Panc1 (cell line): Measurements from ENCODE around the gene NELL2. TPM values are rescaled to one million over a fixed set of nuclear protein-coding genes. Genes with fewer than 3 reads are reported as not detected.

Experiments
- ATAC-seq: fragments of 200-7000 bp; cut with Tn5 transposase; 2 replicates; pipeline ENCODE4 v1.9.1; 2020; ENCODE audit warnings: mild to moderate bottlenecking, moderate library complexity
- BruUV-seq: library from RNA; stranded (reverse); fragments of 400-500 nt; replicated peaks from 2 replicates; lab custom pipeline; 2021; lab: Mats Ljungman, UMichigan
- CTCF ChIA-PET: fragments of 300-600 bp; sonication (Branson Sonifier 250); formaldehyde crosslinking; loops from one replicate; lab custom pipeline; 2022; ENCODE audit warnings: antibody characterized with exemption; lab: Charles Lee
- POLR2A ChIA-PET: fragments of 300-600 bp; sonication (Branson Sonifier 250); formaldehyde crosslinking; loops from one replicate; lab custom pipeline; 2022; ENCODE audit warnings: antibody characterized with exemption; lab: Charles Lee
- DNase-seq: peaks from one replicate; pipeline ENCODE4 v3.0.0-alpha.2; 2010; ENCODE audit warnings: low read depth, low spot score
- H3K27ac ChIP-seq: 2 replicates; pipeline ENCODE4 v1.5.1; 2011; ENCODE audit warnings: mild to moderate bottlenecking, low read length, inconsistent platforms
- H3K27me3 ChIP-seq: fragments of 200-500 bp; sonication (Bioruptor generic); 2 replicates; pipeline ENCODE4 v1.6.0; 2014; ENCODE audit warnings: low read length, inconsistent platforms; ENCODE audit not compliant: control insufficient read depth, insufficient read depth
- H3K36me3 ChIP-seq: fragments of 200-500 bp; sonication (Bioruptor generic); 2 replicates; pipeline ENCODE4 v1.5.1; 2014; ENCODE audit warnings: inconsistent platforms, mild to moderate bottlenecking, low read length, moderate library complexity; ENCODE audit not compliant: control insufficient read depth, insufficient read depth
- H3K4me1 ChIP-seq: 2 replicates; pipeline ENCODE4 v1.5.1; 2011; ENCODE audit warnings: inconsistent platforms, mild to moderate bottlenecking, low read length, moderate library complexity; ENCODE audit not compliant: control insufficient read depth, insufficient read depth
- H3K4me3 ChIP-seq, 2 experiments: 2 replicates each; pipeline ENCODE4 v1.5.1; 2011 to 2012; ENCODE audit warnings: low read depth in 2 of 2, low read length in 2 of 2, mild to moderate bottlenecking in 2 of 2, inconsistent platforms in 1 of 2, moderate library complexity in 1 of 2
- H3K9me3 ChIP-seq: fragments of 200-500 bp; sonication (Bioruptor generic); 2 replicates; pipeline ENCODE4 v1.5.1; 2014; ENCODE audit warnings: low read depth, mild to moderate bottlenecking, inconsistent platforms, low read length, moderate library complexity; ENCODE audit not compliant: control insufficient read depth, insufficient read depth
- CTCF ChIP-seq: fragments of 450-650 bp; IDR thresholded peaks from 2 replicates; pipeline ENCODE4 v1.5.1; 2017; ENCODE audit warnings: mild to moderate bottlenecking
- POLR2AphosphoS5 ChIP-seq: IDR thresholded peaks from 2 replicates; pipeline ENCODE4 v1.6.1; 2012; ENCODE audit warnings: mild to moderate bottlenecking, low read depth, low read length, moderate library complexity
- REST ChIP-seq, 2 experiments: IDR thresholded peaks; 2 replicates each; pipeline ENCODE4 v1.6.1; 2011 to 2012; ENCODE audit warnings: low read depth in 2 of 2, control low read depth in 1 of 2, low read length in 1 of 2, mild to moderate bottlenecking in 1 of 2, moderate library complexity in 1 of 2; ENCODE audit not compliant: insufficient read depth in 1 of 2
- SIN3A ChIP-seq: IDR thresholded peaks from 2 replicates; pipeline ENCODE4 v1.6.1; 2012; ENCODE audit warnings: low read depth, mild to moderate bottlenecking, low read length, moderate library complexity, borderline replicate concordance; ENCODE audit not compliant: insufficient read depth
- TCF7L2 ChIP-seq: IDR thresholded peaks from 2 replicates; pipeline ENCODE4 v1.6.1; 2011; ENCODE audit warnings: mild to moderate bottlenecking, low read depth, low read length, inconsistent platforms
- in situ Hi-C: cut with HindIII; loops from 2 replicates; pipeline ENCODE4 v1.10.0; 2016; ENCODE audit warnings: low sequenced_read_pairs, low pct_unique_long_range_greater_than_20kb
- intact Hi-C: fragments of 100-400 bp; cut with micrococcal nuclease; formaldehyde crosslinking; loops from one replicate; pipeline ENCODE4 v1.10.0; 2022; ENCODE audit not compliant: unreplicated experiment
- total RNA-seq: library from RNA; stranded (reverse); gene quantifications from one replicate; pipeline ENCODE4 v1.2.1, GENCODE V29; 2021; ENCODE audit not compliant: unreplicated experiment

Gene NELL2
- total RNA-seq, 1 experiment from 2014 or later = 0.28 TPM

- H3K27me3 ChIP-seq = no peaks in the 10 kb centered on the region
- DNase-seq (no peak), ATAC-seq (no peak)
- ChIA-PET POLR2A (no interaction called here), CTCF (no interaction called here)
- no peaks in the 10 kb centered on the region for H3K4me1 ChIP-seq
- BruUV-seq = no TSS peak
- in situ Hi-C loops (no loop called here), intact Hi-C loops (no loop called here)
- H3K9me3 ChIP-seq = no peaks in the 10 kb centered on the region
- no peaks in the 10 kb centered on the region for H3K36me3 ChIP-seq
- TF ChIP-seq SIN3A (no peak), REST (IDR thresholded peaks at IDR 0.05; ENCODE audit: insufficient read depth in 1 of 2, low read depth in 2 of 2, low read length in 1 of 2) (no peak), POLR2AphosphoS5 (no peak), TCF7L2 (no peak), CTCF (no peak)
- no peak overlapping the region for H3K27ac ChIP-seq
- no peak overlapping the region for H3K4me3 ChIP-seq
Measured at GRCh38 chr12:44668443-44668842, 207.7 kb downstream of the NELL2 start.

GRCh38 chr12:44667461-44667860 lies 208.7 kb downstream of the NELL2 start:
- ATAC-seq (no peak), DNase-seq (no peak)
- no peak overlapping the region for H3K27ac ChIP-seq
- POLR2A ChIA-PET = no interaction called here
- intact Hi-C loops (no loop called here), in situ Hi-C loops (no loop called here)
- H3K36me3 ChIP-seq = no peaks in the 10 kb centered on the region
- CTCF ChIA-PET = no interaction called here
- no peaks in the 10 kb centered on the region for H3K27me3 ChIP-seq
- BruUV-seq = no TSS peak
- H3K4me3 ChIP-seq = no peak overlapping the region
- no peaks in the 10 kb centered on the region for H3K4me1 ChIP-seq
- TF ChIP-seq TCF7L2 (no peak), REST (IDR thresholded peaks at IDR 0.05; ENCODE audit: insufficient read depth in 1 of 2, low read depth in 2 of 2, low read length in 1 of 2) (no peak), POLR2AphosphoS5 (no peak), CTCF (no peak), SIN3A (no peak)
- H3K9me3 ChIP-seq = no peaks in the 10 kb centered on the region
